Trophoblast cell (in vitro differentiated cells and primary cell): ENCODE data around the gene KCNN3.

Experiments used
- DNase-seq, 2 donors: peaks; one replicate each; pipeline ENCODE4 v3.0.0-alpha.2; 2016
- H2AFZ ChIP-seq: 2 replicates; pipeline ENCODE4 v1.6.1; 2013; ENCODE audit warnings: low read length, moderate library complexity, mild to moderate bottlenecking; ENCODE audit not compliant: insufficient read depth, poor library complexity
- H2AK5ac ChIP-seq: 2 replicates; pipeline ENCODE4 v1.6.1; 2013; ENCODE audit warnings: mild to moderate bottlenecking, low read length
- H2BK120ac ChIP-seq: 2 replicates; pipeline ENCODE4 v1.6.1; 2013; ENCODE audit warnings: low read length, mild to moderate bottlenecking, moderate library complexity; ENCODE audit not compliant: insufficient read depth, poor library complexity
- H2BK12ac ChIP-seq: 2 replicates; pipeline ENCODE4 v1.6.1; 2013; ENCODE audit warnings: mild to moderate bottlenecking, low read length, moderate library complexity
- H2BK5ac ChIP-seq: 2 replicates; pipeline ENCODE4 v1.6.1; 2013; ENCODE audit warnings: low read length, low read depth, moderate library complexity, mild to moderate bottlenecking; ENCODE audit not compliant: poor library complexity
- H3K14ac ChIP-seq: 2 replicates; pipeline ENCODE4 v1.6.1; 2013; ENCODE audit warnings: mild to moderate bottlenecking, low read length
- H3K18ac ChIP-seq: 2 replicates; pipeline ENCODE4 v1.6.1; 2013; ENCODE audit warnings: mild to moderate bottlenecking, low read length
- H3K23ac ChIP-seq: 2 replicates; pipeline ENCODE4 v1.6.1; 2013; ENCODE audit warnings: low read length
- H3K27ac ChIP-seq: 2 replicates; pipeline ENCODE4 v1.5.1; 2013; ENCODE audit warnings: low read depth, mild to moderate bottlenecking, inconsistent platforms, low read length, moderate library complexity
- H3K27me3 ChIP-seq: 2 replicates; pipeline ENCODE4 v1.6.1; 2013; ENCODE audit warnings: inconsistent platforms, mild to moderate bottlenecking, low read length, moderate library complexity; ENCODE audit not compliant: insufficient read depth
- H3K36me3 ChIP-seq, 2 experiments: 1 replicate in 1 of 2; 2 replicates in 1 of 2; pipeline ENCODE4 v1.6.1; 2013; ENCODE audit warnings: low read length in 2 of 2, mild to moderate bottlenecking in 2 of 2, moderate library complexity in 1 of 2; ENCODE audit not compliant: insufficient read depth in 2 of 2, control insufficient read depth in 1 of 2
- H3K4ac ChIP-seq: 2 replicates; pipeline ENCODE4 v1.6.1; 2013; ENCODE audit warnings: low read depth, mild to moderate bottlenecking, low read length, moderate library complexity
- H3K4me1 ChIP-seq, 2 experiments: 1 replicate in 1 of 2; 2 replicates in 1 of 2; pipeline ENCODE4 v1.6.1; 2013; ENCODE audit warnings: low read length in 2 of 2, mild to moderate bottlenecking in 2 of 2, moderate library complexity in 1 of 2; ENCODE audit not compliant: insufficient read depth in 2 of 2, control insufficient read depth in 1 of 2
- H3K4me2 ChIP-seq: 2 replicates; pipeline ENCODE4 v1.6.1; 2013; ENCODE audit warnings: inconsistent platforms, mild to moderate bottlenecking, low read length, moderate library complexity
- H3K4me3 ChIP-seq: 2 replicates; pipeline ENCODE4 v1.5.1; 2013; ENCODE audit warnings: mild to moderate bottlenecking, low read depth, low read length, inconsistent platforms
- H3K79me1 ChIP-seq: one replicate; pipeline ENCODE4 v1.6.1; 2013; ENCODE audit warnings: low read length
- H3K79me2 ChIP-seq: 2 replicates; pipeline ENCODE4 v1.6.1; 2013; ENCODE audit warnings: low read length, mild to moderate bottlenecking; ENCODE audit not compliant: control insufficient read depth, insufficient read depth, poor library complexity
- H3K9ac ChIP-seq: 2 replicates; pipeline ENCODE4 v1.6.1; 2013; ENCODE audit warnings: mild to moderate bottlenecking, low read length
- H3K9me3 ChIP-seq: 2 replicates; pipeline ENCODE4 v1.6.1; 2013; ENCODE audit warnings: low read depth, mild to moderate bottlenecking, control low read depth, inconsistent platforms, low read length; ENCODE audit not compliant: insufficient read depth
- H4K12ac ChIP-seq: 2 replicates; pipeline ENCODE4 v1.6.1; 2013; ENCODE audit warnings: low read depth, mild to moderate bottlenecking, low read length, moderate library complexity
- H4K8ac ChIP-seq: 2 replicates; pipeline ENCODE4 v1.6.1; 2013; ENCODE audit warnings: low read depth, mild to moderate bottlenecking, low read length, moderate library complexity
- H4K91ac ChIP-seq: one replicate; pipeline ENCODE4 v1.6.1; 2013; ENCODE audit warnings: low read depth, mild to moderate bottlenecking, low read length, moderate library complexity
- WGBS: extraction: QIAGEN DNeasy Blood & Tissue Kit; methylation state at CpG from one replicate; pipeline ENCODE4 v1.1.7; 2013; ENCODE audit warnings: missing lambda C conversion rate; ENCODE audit not compliant: insufficient read length, insufficient coverage; ENCODE audit errors: extremely low coverage; 5-methylcytosine and 5-hydroxymethylcytosine counted together

Gene KCNN3

GRCh38 chr1:154865442-154866256 is 4.4 kb downstream of the KCNN3 start:
- Histone ChIP-seq H2BK5ac (no peak overlapping the region), H3K9ac (no peak overlapping the region), H3K4me2 (no peak overlapping the region), H3K9me3 (peaks cover 4% of the 10 kb centered on the region), H4K8ac (no peak overlapping the region), H2AK5ac (no peak overlapping the region), H2AFZ (no peak overlapping the region), H3K36me3 (no peaks in the 10 kb centered on the region), H2BK120ac (no peak overlapping the region), H3K27ac (no peak overlapping the region), H4K12ac (no peak overlapping the region), H3K79me1 (no peaks in the 10 kb centered on the region), H3K18ac (no peak overlapping the region), H4K91ac (no peak overlapping the region), H3K4me1 (peaks cover 2% of the 10 kb centered on the region in 2 experiments), H3K23ac (no peak overlapping the region), H3K14ac (no peak overlapping the region), H2BK12ac (no peak overlapping the region), H3K4ac (no peak overlapping the region), H3K4me3 (no peak overlapping the region), H3K79me2 (no peaks in the 10 kb centered on the region), H3K27me3 (peaks cover 4% of the 10 kb centered on the region)
- WGBS, result no CpG with 5 or more reads among the region's 5 CpGs
- DNase-seq, result no peak

- Histone ChIP-seq H3K18ac (no peak overlapping the region), H3K9ac (no peak overlapping the region), H4K8ac (no peak overlapping the region), H3K27me3 (peaks cover 4% of the 10 kb centered on the region), H2BK120ac (no peak overlapping the region), H3K4me2 (no peak overlapping the region), H3K14ac (no peak overlapping the region), H2BK5ac (no peak overlapping the region), H3K79me1 (no peaks in the 10 kb centered on the region), H3K4ac (no peak overlapping the region), H2AK5ac (no peak overlapping the region), H2BK12ac (no peak overlapping the region), H2AFZ (no peak overlapping the region), H4K12ac (no peak overlapping the region), H3K36me3 (no peaks in the 10 kb centered on the region), H3K4me1 (no peaks in the 10 kb centered on the region), H3K9me3 (peaks cover 4% of the 10 kb centered on the region), H3K23ac (no peak overlapping the region), H3K79me2 (no peaks in the 10 kb centered on the region), H3K4me3 (no peak overlapping the region), H3K27ac (no peak overlapping the region), H4K91ac (no peak overlapping the region)
- DNase-seq, result no peak
- no CpG with 5 or more reads among the region's 8 CpGs for WGBS
Measured at GRCh38 chr1:154864189-154864975, 5.7 kb downstream of the KCNN3 start.

GRCh38 chr1:154863315-154864174 is 6.5 kb downstream of the KCNN3 start:
- no peak overlapping the region for H3K14ac ChIP-seq
- no peak overlapping the region for H3K4me2 ChIP-seq
- DNase-seq, result peak; percentile 53 to 74
- no peaks in the 10 kb centered on the region for H3K79me1 ChIP-seq
- H2BK120ac ChIP-seq, result no peak overlapping the region
- H3K4ac ChIP-seq, result no peak overlapping the region
- H2AK5ac ChIP-seq, result no peak overlapping the region
- no peak overlapping the region for H3K9ac ChIP-seq
- H3K4me3 ChIP-seq, result no peak overlapping the region
- no CpG with 5 or more reads among the region's 16 CpGs for WGBS
- H3K27me3 ChIP-seq, result no peaks in the 10 kb centered on the region
- no peak overlapping the region for H3K23ac ChIP-seq
- peaks cover 4% of the 10 kb centered on the region for H3K9me3 ChIP-seq
- H2BK5ac ChIP-seq, result no peak overlapping the region
- no peak overlapping the region for H4K12ac ChIP-seq
- no peak overlapping the region for H4K91ac ChIP-seq
- no peaks in the 10 kb centered on the region for H3K4me1 ChIP-seq
- no peaks in the 10 kb centered on the region for H3K36me3 ChIP-seq
- H3K27ac ChIP-seq, result no peak overlapping the region
- no peak overlapping the region for H2AFZ ChIP-seq
- H2BK12ac ChIP-seq, result no peak overlapping the region
- H3K18ac ChIP-seq, result no peak overlapping the region
- H3K79me2 ChIP-seq, result no peaks in the 10 kb centered on the region
- H4K8ac ChIP-seq, result no peak overlapping the region

GRCh38 chr1:154862907-154863306 is 7.2 kb downstream of the KCNN3 start:
- no peak overlapping the region for H3K27ac ChIP-seq
- H4K91ac ChIP-seq, result no peak overlapping the region
- H3K9me3 ChIP-seq, result peaks cover 4% of the 10 kb centered on the region
- no peak overlapping the region for H3K4me2 ChIP-seq
- H3K79me1 ChIP-seq, result no peaks in the 10 kb centered on the region
- no peak overlapping the region for H3K4me3 ChIP-seq
- no peak overlapping the region for H3K23ac ChIP-seq
- H3K4ac ChIP-seq, result no peak overlapping the region
- H2AFZ ChIP-seq, result no peak overlapping the region
- no peak overlapping the region for H4K12ac ChIP-seq
- no peaks in the 10 kb centered on the region for H3K36me3 ChIP-seq
- H4K8ac ChIP-seq, result no peak overlapping the region
- no CpG with 5 or more reads among the region's 13 CpGs for WGBS
- H2BK5ac ChIP-seq, result no peak overlapping the region
- no peak overlapping the region for H2BK12ac ChIP-seq
- no peak overlapping the region for H2BK120ac ChIP-seq
- H2AK5ac ChIP-seq, result no peak overlapping the region
- no peaks in the 10 kb centered on the region for H3K27me3 ChIP-seq
- no peak for DNase-seq
- H3K18ac ChIP-seq, result no peak overlapping the region
- no peak overlapping the region for H3K9ac ChIP-seq
- H3K14ac ChIP-seq, result no peak overlapping the region
- H3K4me1 ChIP-seq, result no peaks in the 10 kb centered on the region
- H3K79me2 ChIP-seq, result no peaks in the 10 kb centered on the region
